Left lung (tissue), 10 donors: ENCODE data around the gene FBXL17. TPM values are rescaled to one million over a fixed set of nuclear protein-coding genes. Genes with fewer than 3 reads are reported as not detected.

Experiments
- ATAC-seq: fragments of 200-7000 bp; cut with Tn5 transposase; one replicate; pipeline ENCODE4 v1.9.1; 2020; ENCODE audit warnings: moderate library complexity
- DNase-seq, 4 donors: peaks; one replicate each; pipeline ENCODE4 v3.0.0-alpha.2; 2013 to 2020
- H3K27ac ChIP-seq, 2 donors: fragments of 200-600 bp; sonication (generic) in 1 of 2; one replicate each; pipeline versions ENCODE4 v1.5.0 to v1.8.0; 2020 to 2021
- H3K27me3 ChIP-seq, 2 donors: fragments of 200-600 bp; sonication (generic) in 1 of 2; one replicate each; pipeline versions ENCODE4 v1.5.0 to v1.8.0; 2020 to 2021
- H3K36me3 ChIP-seq, 2 donors: fragments of 200-600 bp; sonication (generic) in 1 of 2; one replicate each; pipeline versions ENCODE4 v1.5.0 to v1.8.0; 2020 to 2021
- H3K4me1 ChIP-seq, 2 donors: fragments of 200-600 bp; one replicate each; pipeline ENCODE4 v1.8.0; 2021
- H3K4me3 ChIP-seq, 2 donors: fragments of 200-600 bp; sonication (generic) in 1 of 2; one replicate each; pipeline versions ENCODE4 v1.5.0 to v1.8.0; 2020 to 2021; ENCODE audit warnings: mild to moderate bottlenecking in 1 of 2
- H3K9me3 ChIP-seq, 2 donors: fragments of 200-600 bp; sonication (generic) in 1 of 2; one replicate each; pipeline versions ENCODE4 v1.5.0 to v1.8.0; 2020 to 2021
- CTCF ChIP-seq, 2 donors: fragments of 200-600 bp; sonication (generic) in 1 of 2; IDR thresholded peaks; one replicate each; pipeline versions ENCODE4 v1.5.0 to v1.8.0; 2021; ENCODE audit warnings: antibody characterized with exemption in 2 of 2
- intact Hi-C, 2 donors: fragments of 100-400 bp; cut with DNase I; formaldehyde crosslinking; loops; one replicate each; pipeline versions ENCODE4 v1.11.2 to v1.14.2; 2022
- polyA plus RNA-seq, 6 donors: library from polyadenylated mRNA; unstranded; fragments of 120-200 nt; gene quantifications; one replicate each; pipeline ENCODE4 v1.2.1, GENCODE V29; 2013; ENCODE audit not compliant: insufficient read length in 6 of 6
- total RNA-seq, 2 donors: library from RNA; stranded (reverse); fragmentation: NEBNext Ultra II Directional; extraction: Animal tissue kit (Norgen Biotek cat#: 25700); gene quantifications; one replicate each; pipeline ENCODE4 v1.2.1, GENCODE V29; 2021
- donor health status: DM: no; HTN: yes; CAD: no.
- donor health status: DM: no; HTN: no; CAD: no.

The FBXL17 gene
- total and polyA plus RNA-seq, 8 donors: 11.8 to 23.8 (median 19.8) TPM

GRCh38 chr5:108356286-108356685 lies 25.6 kb downstream of the FBXL17 start:
- TF ChIP-seq CTCF (IDR thresholded peaks at IDR 0.05): no peak
- H3K9me3 ChIP-seq: no peaks in the 10 kb centered on the region
- DNase-seq: no peak
- H3K27me3 ChIP-seq: no peaks in the 10 kb centered on the region
- no peak for ATAC-seq
- intact Hi-C loops: no loop called here
- no peak overlapping the region for H3K4me3 ChIP-seq
- H3K27ac ChIP-seq: no peak overlapping the region
- H3K36me3 ChIP-seq: no peaks in the 10 kb centered on the region
- no peaks in the 10 kb centered on the region for H3K4me1 ChIP-seq

- no peaks in the 10 kb centered on the region for H3K9me3 ChIP-seq
- no peak for TF ChIP-seq CTCF (IDR thresholded peaks at IDR 0.05)
- no peaks in the 10 kb centered on the region for H3K4me1 ChIP-seq
- H3K36me3 ChIP-seq: no peaks in the 10 kb centered on the region
- no peaks in the 10 kb centered on the region for H3K27me3 ChIP-seq
- H3K27ac ChIP-seq: no peak overlapping the region
- intact Hi-C loops: no loop called here
- no peak overlapping the region for H3K4me3 ChIP-seq
- DNase-seq (no peak), ATAC-seq (no peak)
Measured at GRCh38 chr5:108353087-108353486, 28.8 kb downstream of the FBXL17 start.

- Histone ChIP-seq H3K27ac (no peak overlapping the region), H3K4me3 (no peak overlapping the region), H3K9me3 (no peaks in the 10 kb centered on the region), H3K4me1 (no peaks in the 10 kb centered on the region), H3K36me3 (no peaks in the 10 kb centered on the region), H3K27me3 (no peaks in the 10 kb centered on the region)
- DNase-seq (peak in 2 of 4 donors; percentile 35 to 58), ATAC-seq (peak; percentile 61)
- intact Hi-C loops: no loop called here
- peak in 1 of 2 donors; percentile 31 for TF ChIP-seq CTCF (IDR thresholded peaks at IDR 0.05)
Measured at GRCh38 chr5:108345541-108346171, 36.2 kb downstream of the FBXL17 start.

- no peaks in the 10 kb centered on the region for H3K36me3 ChIP-seq
- no peaks in the 10 kb centered on the region for H3K27me3 ChIP-seq
- DNase-seq (no peak), ATAC-seq (no peak)
- no peaks in the 10 kb centered on the region for H3K4me1 ChIP-seq
- intact Hi-C loops: no loop called here
- no peak overlapping the region for H3K4me3 ChIP-seq
- H3K9me3 ChIP-seq: no peaks in the 10 kb centered on the region
- no peak overlapping the region for H3K27ac ChIP-seq
- no peak for TF ChIP-seq CTCF (IDR thresholded peaks at IDR 0.05)
Measured at GRCh38 chr5:108344103-108344822, 37.6 kb downstream of the FBXL17 start.

GRCh38 chr5:108341866-108342265 lies 40.0 kb downstream of the FBXL17 start:
- no peak overlapping the region for H3K4me3 ChIP-seq
- no peak overlapping the region for H3K27ac ChIP-seq
- TF ChIP-seq CTCF (IDR thresholded peaks at IDR 0.05): no peak
- ATAC-seq (no peak), DNase-seq (no peak)
- no peaks in the 10 kb centered on the region for H3K27me3 ChIP-seq
- H3K4me1 ChIP-seq: no peaks in the 10 kb centered on the region
- no peaks in the 10 kb centered on the region for H3K36me3 ChIP-seq
- intact Hi-C loops: no loop called here
- H3K9me3 ChIP-seq: no peaks in the 10 kb centered on the region
